D721Med (cell line): ENCODE measurements around the gene DACH1.

Experiments
- DNase-seq: peaks from one replicate; pipeline ENCODE4 v3.0.0; 2011; ENCODE audit warnings: low spot score; ENCODE audit not compliant: insufficient read length
- FAIRE-seq: peaks from 2 replicates; lab custom pipeline; 2011; peaks lifted over from hg19 to GRCh38; lab: Jason Lieb, UNC
- TF ChIP-seq, protein P1 (sequence below): IDR thresholded peaks from 2 replicates; pipeline ENCODE4 v1.5.1; 2012; ENCODE audit warnings: mild to moderate bottlenecking, control low read depth; ENCODE audit not compliant: insufficient read depth; ENCODE audit errors: missing control alignments

The DACH1 gene

DNA sequence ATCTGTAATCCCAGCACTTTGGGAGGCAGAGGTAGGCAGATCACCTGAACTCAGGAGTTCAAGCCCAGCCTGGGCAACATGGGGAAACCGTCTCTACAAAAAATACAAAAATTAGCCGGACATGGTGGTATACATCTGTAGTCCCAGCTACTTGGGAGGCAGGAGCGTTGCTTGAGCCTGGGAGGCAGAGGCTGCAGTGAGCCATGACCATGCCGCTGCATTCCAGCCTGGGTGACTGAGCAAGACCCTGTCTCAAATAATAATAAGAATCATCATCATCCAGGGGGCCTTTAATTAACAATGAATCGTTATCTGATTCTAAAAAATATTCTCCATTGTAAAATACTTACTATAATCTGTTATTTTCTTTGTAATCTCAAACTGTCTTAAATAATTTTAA is 283.4 kb downstream of the DACH1 start:
- FAIRE-seq, result no peak
- TF ChIP-seq, protein P1, sequence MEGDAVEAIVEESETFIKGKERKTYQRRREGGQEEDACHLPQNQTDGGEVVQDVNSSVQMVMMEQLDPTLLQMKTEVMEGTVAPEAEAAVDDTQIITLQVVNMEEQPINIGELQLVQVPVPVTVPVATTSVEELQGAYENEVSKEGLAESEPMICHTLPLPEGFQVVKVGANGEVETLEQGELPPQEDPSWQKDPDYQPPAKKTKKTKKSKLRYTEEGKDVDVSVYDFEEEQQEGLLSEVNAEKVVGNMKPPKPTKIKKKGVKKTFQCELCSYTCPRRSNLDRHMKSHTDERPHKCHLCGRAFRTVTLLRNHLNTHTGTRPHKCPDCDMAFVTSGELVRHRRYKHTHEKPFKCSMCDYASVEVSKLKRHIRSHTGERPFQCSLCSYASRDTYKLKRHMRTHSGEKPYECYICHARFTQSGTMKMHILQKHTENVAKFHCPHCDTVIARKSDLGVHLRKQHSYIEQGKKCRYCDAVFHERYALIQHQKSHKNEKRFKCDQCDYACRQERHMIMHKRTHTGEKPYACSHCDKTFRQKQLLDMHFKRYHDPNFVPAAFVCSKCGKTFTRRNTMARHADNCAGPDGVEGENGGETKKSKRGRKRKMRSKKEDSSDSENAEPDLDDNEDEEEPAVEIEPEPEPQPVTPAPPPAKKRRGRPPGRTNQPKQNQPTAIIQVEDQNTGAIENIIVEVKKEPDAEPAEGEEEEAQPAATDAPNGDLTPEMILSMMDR, result no peak

DNA sequence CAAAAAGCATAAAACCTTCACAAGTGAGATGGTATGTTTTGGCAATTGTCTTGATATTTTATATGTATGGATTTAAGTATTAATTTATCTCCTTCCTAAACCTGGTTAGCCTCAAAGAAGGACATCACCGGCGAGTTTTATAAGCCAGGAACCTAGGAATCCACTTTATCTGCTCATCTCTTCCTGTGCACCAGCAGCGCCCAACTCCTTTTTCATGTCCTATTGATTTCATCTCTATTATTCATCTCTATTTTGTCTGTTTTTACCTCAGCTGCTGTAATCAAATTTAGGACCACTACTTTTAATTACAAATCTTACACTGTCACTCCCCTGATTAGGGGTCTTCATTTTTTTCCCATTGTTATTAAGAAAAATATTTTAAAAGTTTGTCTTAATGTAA is 286.4 kb downstream of the DACH1 start:
- TF ChIP-seq, protein P1, result no peak
- DNase-seq, result no peak
- no peak for FAIRE-seq

More for the DNA sequence above, 283.4 kb downstream of the DACH1 start:
- DNase-seq, result no peak

DNA sequence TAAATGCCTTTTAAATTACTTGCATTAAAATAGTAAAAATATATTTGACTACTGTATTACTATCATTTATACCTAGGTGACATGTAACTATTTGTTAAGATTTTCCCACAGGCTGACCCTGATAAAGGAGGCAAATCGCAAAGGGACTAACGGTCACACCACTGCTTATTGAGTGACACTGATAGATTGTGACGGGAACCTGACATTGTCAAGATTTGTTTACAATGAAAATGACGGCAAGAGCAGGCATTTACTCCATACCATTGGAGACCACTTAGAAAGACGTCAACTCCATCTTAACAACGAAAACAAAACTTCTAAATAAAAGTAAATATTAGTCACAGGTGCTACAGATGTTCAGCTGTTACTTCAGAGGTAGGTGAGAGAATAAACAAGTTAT is 289.0 kb downstream of the DACH1 start:
- peak; percentile 16 for FAIRE-seq
- DNase-seq, result no peak
- TF ChIP-seq, protein P1, result no peak

DNA sequence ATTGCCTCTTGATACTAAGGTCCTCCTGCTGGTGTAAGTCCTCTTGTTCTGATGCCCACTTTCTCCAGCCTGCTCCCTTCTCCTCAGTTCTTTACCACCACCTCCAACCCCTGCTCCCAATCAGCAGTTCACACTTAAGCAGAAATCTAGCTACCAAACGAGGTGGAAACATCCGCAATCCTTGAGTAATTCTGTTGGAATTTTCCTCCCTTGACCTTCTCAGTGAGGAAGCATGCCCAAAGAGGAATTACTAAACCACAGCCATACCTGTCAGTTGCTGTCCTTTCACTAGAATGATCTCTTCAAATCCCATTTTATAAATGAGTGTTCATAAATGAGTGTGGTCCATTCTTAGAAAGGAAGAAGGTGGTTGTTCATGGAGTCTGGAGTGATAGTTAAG is 289.9 kb downstream of the DACH1 start:
- TF ChIP-seq, protein P1, result no peak
- peak; percentile 82 for FAIRE-seq
- no peak for DNase-seq

DNA sequence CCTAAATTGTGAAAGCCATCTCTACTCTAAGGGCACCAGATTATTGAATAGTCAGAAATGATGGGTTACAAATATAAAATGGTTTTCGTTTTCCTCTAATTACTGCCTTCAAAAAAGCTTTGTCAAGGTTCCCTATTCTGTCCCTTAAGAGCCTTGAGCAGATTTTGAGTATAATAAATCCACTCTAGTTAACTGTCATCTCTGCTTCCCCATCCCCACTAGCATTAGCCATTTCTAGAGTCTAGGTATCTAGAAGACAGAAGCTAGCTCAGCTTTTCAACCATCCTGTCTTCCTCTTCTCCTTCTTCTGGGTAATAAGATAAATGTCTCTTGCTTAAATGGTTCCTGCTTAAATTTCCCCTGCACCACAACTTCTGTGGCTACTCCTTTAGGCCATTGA is 290.4 kb downstream of the DACH1 start:
- no peak for FAIRE-seq
- DNase-seq, result no peak
- TF ChIP-seq, protein P1, result no peak

DNA sequence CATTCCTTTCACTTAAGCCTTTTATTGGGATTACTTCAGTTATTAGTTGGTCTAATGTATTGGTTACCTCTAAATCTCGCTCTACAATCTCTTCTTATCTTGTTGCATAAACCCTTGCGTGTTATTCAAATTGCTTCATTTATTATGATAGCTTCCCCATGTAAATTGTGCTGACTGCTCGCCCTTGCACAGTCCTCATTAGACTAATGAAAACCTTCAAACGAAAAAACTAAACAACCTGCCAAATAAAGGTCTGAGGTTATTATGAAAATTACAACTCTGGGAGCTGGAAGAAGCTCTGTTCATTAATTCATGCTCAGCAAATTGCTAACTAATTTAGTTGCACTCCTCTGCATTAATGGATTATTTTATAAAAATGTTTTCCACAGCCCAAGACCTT is 320.1 kb downstream of the DACH1 start:
- DNase-seq, result no peak
- TF ChIP-seq, protein P1, result no peak
- peak; percentile 93 for FAIRE-seq

DNA sequence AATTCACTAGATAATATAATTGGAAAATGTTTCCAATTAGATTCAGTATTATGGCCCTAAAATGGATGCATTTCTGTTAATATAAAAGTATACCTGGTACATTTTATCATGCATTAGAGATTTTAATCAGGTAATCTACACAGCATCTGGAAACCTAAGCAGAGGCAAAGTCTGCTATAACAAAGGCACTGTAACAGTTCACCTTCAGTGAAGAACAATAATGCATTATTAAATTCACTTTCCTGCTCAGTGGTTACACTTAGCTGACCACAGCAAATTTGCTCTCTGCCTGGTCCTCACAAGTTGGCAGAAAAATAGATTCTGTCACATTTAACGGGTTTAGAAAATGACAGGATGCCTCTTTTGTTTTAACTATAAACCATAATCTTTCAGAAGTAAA is 326.9 kb downstream of the DACH1 start:
- TF ChIP-seq, protein P1, result no peak
- DNase-seq (no peak), FAIRE-seq (no peak)
